Measurements from ENCODE around the gene COQ8B.
A peak's percentile ranks its signal among the peaks of the same experiment; 100 is the strongest.
"Not testable (repeated sequence)": the region's sequence is repeated elsewhere in the genome, so short reads cannot be mapped to it uniquely, and the experiment has no call there.

Gene COQ8B

GRCh38 chr19:40663695-40664692 lies 52.7 kb downstream of the COQ8B start:
- DNase-seq = peak; percentile 28

DNA sequence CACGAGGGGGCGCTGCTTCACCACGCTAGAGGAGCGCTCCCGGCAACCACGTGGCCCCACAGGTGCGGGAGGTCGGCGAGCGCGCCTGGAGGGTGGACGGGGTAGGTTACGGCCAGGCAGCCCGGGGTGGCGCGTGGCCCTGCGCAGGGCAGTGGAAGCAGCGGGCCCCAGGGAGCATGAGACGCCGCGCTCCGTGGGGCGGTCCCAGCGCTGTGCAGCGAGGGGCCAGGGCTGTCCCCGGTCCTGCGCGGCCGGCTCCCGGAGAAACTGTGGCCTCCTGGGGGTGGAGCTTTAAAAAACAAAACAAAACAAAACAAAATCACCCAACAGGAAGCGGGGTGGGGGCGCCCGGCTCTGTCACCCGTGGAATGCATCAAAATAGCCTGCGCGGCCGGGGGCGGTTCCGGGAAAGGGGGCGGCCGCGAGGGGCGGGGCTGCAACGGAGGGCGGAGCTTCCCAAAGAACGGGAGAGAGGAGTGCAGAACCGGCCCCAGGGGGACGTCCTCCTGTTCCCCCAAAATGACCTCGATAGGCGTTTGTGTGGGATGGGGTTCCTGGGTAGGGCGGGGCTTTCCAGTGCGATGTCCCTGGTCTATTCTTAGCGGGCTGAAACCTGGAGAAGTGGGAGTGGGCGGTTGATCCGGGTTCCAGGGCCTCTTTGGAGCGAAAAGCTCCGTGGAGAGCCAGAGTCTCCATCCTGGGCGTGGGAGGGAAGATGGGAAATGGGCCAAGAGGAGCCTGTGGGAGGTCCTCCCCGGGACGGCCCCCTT lies 53.6 kb downstream of the COQ8B start:
- peak; percentile 95 for DNase-seq

DNA sequence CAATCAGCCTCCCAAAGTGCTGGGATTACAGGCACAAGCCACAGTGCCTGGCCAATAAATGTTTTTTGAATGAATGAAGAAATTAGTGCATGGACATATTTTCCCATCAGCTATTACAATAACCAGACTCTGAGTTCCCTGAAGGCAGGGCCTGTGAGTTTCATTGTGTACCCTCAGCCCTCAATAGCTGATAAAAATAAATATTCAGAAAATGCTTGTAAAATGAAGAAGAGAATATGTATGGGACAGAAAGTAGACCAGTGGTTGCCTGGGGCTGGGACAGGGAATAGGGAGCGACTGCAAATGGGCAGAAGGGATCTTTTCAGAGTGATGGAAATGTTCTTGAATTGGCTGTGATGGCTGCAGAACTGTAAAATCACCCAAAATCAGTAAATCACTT lies 55.1 kb downstream of the COQ8B start:
- DNase-seq = no peak

GRCh38 chr19:40659566-40659965 lies 57.1 kb downstream of the COQ8B start:
- DNase-seq = no peak

DNA sequence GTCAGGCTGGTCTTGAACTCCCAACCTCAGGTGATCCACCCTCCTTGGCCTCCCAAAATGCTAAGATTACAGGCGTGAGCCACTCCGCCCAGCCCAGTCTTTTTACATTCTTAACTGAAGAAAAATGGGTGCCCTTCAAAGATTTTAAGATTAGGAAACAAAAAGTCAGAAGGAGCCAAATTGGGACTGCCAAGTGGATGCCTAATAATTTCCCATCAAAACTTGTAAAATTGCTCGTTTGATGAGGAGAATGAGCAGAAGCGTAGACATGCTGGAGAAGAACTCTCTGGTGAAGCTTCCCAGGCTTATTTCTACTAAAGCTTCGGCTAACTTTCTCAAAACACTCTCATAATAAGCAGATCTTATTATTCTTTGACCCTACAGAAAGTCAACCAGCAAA lies 57.6 kb downstream of the COQ8B start:
- no peak for DNase-seq

DNA sequence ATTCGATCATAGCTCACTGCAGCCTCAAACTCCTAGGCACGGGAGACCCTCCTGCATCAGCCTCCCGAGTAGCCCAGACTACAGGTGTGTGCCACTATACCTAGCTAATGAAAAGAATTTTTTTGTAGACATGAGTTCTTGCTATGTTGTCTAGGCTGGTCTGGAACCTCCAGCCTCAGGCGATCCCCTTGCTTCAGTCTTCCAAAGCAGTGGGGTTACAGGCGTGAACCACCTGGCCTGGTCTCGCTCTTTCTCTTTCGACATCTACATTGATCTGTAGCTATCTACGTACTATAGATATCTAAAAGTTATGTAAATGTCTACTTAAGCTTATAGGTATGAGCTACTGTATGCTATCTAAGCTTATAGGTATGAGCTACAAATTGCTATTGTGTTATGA lies 58.7 kb downstream of the COQ8B start:
- DNase-seq = no peak

- not testable (repeated sequence) for DNase-seq
Measured at GRCh38 chr19:40655684-40656083, 61.0 kb downstream of the COQ8B start.

DNA sequence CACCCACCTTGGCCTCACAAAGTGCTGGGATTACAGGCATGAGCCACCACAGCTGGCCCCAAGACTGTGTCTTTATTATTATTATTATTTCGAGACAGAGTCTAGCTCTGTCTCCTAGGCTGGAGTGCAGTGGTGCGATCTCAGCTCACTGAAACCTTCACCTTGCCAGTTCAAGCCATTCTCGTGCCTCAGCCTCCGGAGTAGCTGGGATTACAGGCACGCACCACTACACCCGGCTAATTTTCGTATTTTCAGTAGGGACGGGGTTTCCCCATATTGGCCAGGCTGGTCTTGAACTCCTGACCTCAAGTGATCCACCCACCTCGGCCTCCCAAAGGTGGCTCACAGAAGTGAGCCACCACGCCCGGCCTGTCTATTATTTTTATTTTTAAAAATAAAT lies 64.4 kb downstream of the COQ8B start:
- not testable (repeated sequence) for DNase-seq

DNA sequence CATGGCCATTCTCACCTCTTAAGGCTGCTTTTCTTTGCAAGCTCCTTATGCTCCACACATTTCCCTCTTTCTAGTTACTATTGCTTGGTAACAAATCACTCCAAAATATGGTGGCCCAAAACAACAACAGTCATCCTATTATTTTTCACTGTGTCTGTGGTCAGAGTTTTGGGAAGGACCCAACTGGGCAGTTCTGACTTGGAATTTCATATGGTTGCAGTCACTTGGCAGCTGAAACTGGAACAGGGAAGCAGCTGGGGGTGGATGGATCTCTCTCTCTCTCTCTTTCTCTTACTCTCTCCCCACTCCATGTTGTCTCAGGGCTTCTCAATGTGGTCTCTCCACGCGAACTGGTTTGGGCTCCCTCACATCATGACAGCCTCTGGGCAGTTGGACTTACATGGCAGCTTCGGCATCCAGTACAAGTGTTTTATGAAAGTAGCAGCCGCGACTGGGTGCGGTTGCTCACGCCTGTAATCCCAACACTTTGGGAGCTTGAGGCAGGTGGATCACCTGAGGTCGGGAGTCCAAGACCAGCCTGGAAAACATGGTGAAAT lies 65.9 kb downstream of the COQ8B start:
- DNase-seq = no peak

- DNase-seq = not testable (repeated sequence)
Measured at GRCh38 chr19:40649903-40650675, 66.6 kb downstream of the COQ8B start.

DNA sequence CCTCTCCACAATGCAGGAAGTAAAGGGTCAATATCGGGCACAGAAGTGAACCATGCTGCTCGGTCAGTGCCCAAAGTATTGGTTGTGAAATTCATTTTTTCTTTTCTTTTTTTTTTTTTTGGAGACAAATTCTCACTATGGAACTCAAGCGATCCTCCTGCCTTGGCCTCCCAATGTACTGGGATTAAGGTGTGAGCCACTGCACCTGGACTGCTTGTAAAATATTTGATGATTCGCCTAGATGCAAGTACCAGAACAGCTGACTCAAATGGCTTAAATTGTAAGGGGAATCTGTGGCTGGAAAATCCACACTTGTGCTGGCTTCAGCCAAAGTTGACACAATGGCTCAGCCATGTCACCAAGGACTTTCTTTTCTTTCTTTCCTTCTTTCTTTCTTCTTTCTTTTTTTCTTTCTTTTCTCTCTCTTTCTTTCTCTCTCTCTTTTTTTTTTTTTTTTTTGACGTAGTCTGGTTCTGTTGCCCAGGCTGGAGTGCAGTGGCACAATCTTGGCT lies 69.9 kb downstream of the COQ8B start:
- no peak for DNase-seq

- no peak for DNase-seq
Measured at GRCh38 chr19:40642757-40643305, 73.9 kb downstream of the COQ8B start.

GRCh38 chr19:40642051-40642706 lies 74.5 kb downstream of the COQ8B start:
- no peak for DNase-seq

Data from activated CD4-positive, alpha-beta T cell treated with anti-CD3 and anti-CD28 coated beads for 48 hours (primary cell).